H1 (cell line): ENCODE results near the gene DACT3. TPM values are rescaled to one million over a fixed set of nuclear protein-coding genes. Genes with fewer than 3 reads are reported as not detected.

Experiments
- CTCF ChIA-PET: fragments of 300-600 bp; sonication (Branson Sonifier 250); formaldehyde crosslinking; loops from one replicate; lab custom pipeline; 2021; ENCODE audit not compliant: partially characterized antibody; lab: Charles Lee
- POLR2A ChIA-PET: fragments of 300-600 bp; sonication (Branson Sonifier 250); formaldehyde crosslinking; loops from one replicate; lab custom pipeline; 2021; ENCODE audit warnings: inconsistent platforms; ENCODE audit not compliant: partially characterized antibody; lab: Charles Lee
- DNase-seq, 2 experiments: peaks; one replicate each; pipeline versions ENCODE4 v3.0.0 to v3.0.0-alpha.2; 2010 to 2022; ENCODE audit warnings: low spot score in 2 of 2, low read depth in 1 of 2, mixed read lengths in 1 of 2
- FAIRE-seq: peaks from 2 replicates; lab custom pipeline; 2011; peaks lifted over from hg19 to GRCh38; lab: Jason Lieb, UNC
- H2AFZ ChIP-seq: 2 replicates; pipeline ENCODE4 v1.8.1; 2012; ENCODE audit warnings: low read length, inconsistent platforms
- H2AK5ac ChIP-seq: 2 replicates; pipeline ENCODE4 v1.6.1; 2013; ENCODE audit warnings: low read depth, low read length
- H2BK120ac ChIP-seq: replicated peaks from 2 replicates; pipeline ENCODE3; 2013; ENCODE audit warnings: low read depth, low read length, inconsistent platforms
- H2BK12ac ChIP-seq: 2 replicates; pipeline ENCODE4 v1.6.1; 2013; ENCODE audit warnings: low read depth, low read length
- H2BK15ac ChIP-seq: 2 replicates; pipeline ENCODE4 v1.6.1; 2013; ENCODE audit warnings: low read length
- H2BK20ac ChIP-seq: 2 replicates; pipeline ENCODE4 v1.6.1; 2013; ENCODE audit warnings: low read length
- H2BK5ac ChIP-seq: 2 replicates; pipeline ENCODE4 v1.6.1; 2013; ENCODE audit warnings: low read depth, low read length
- H3K14ac ChIP-seq: 2 replicates; pipeline ENCODE4 v1.6.1; 2013; ENCODE audit warnings: inconsistent platforms; ENCODE audit not compliant: insufficient read length
- H3K18ac ChIP-seq: 2 replicates; pipeline ENCODE4 v1.6.1; 2013; ENCODE audit warnings: low read length; ENCODE audit errors: extremely low read depth
- H3K23ac ChIP-seq: 2 replicates; pipeline ENCODE4 v1.6.1; 2013; ENCODE audit warnings: inconsistent platforms; ENCODE audit not compliant: insufficient read length
- H3K23me2 ChIP-seq: 2 replicates; pipeline ENCODE4 v1.6.1; 2013; ENCODE audit warnings: low read depth, low read length
- H3K27ac ChIP-seq: 2 replicates; pipeline ENCODE4 v1.6.1; 2011; ENCODE audit warnings: low read depth, low read length, inconsistent platforms
- H3K27me3 ChIP-seq, 4 experiments: replicated peaks in 1 of 4; 1 replicate in 1 of 4; 2 replicates in 3 of 4; pipeline versions ENCODE4 v1.6.1 to v1.8.1; 2011 to 2013; ENCODE audit warnings: low read length in 3 of 4, mild to moderate bottlenecking in 3 of 4, inconsistent platforms in 2 of 4, mixed read lengths in 2 of 4, moderate library complexity in 1 of 4; ENCODE audit not compliant: control insufficient read depth in 3 of 4, insufficient read depth in 3 of 4; ENCODE audit errors: extremely low read depth in 1 of 4
- H3K36me3 ChIP-seq, 4 experiments: 2 replicates each; pipeline versions ENCODE4 v1.6.1 to v1.8.1; 2011 to 2013; ENCODE audit warnings: mild to moderate bottlenecking in 4 of 4, low read length in 3 of 4, moderate library complexity in 2 of 4, control low read depth in 1 of 4, inconsistent platforms in 1 of 4; ENCODE audit not compliant: insufficient read depth in 4 of 4, control insufficient read depth in 2 of 4
- H3K4ac ChIP-seq: replicated peaks from 2 replicates; pipeline ENCODE3; 2013; ENCODE audit warnings: low read length, low read depth, mixed read lengths, inconsistent platforms; ENCODE audit not compliant: insufficient read length
- H3K4me1 ChIP-seq, 4 experiments: replicated peaks in 1 of 4; 1 replicate in 1 of 4; 2 replicates in 3 of 4; pipeline versions ENCODE4 v1.6.1 to v1.8.1; 2011 to 2013; ENCODE audit warnings: low read length in 3 of 4, inconsistent platforms in 2 of 4, mixed read lengths in 1 of 4; ENCODE audit not compliant: insufficient read depth in 4 of 4, control insufficient read depth in 3 of 4
- H3K4me2 ChIP-seq, 2 experiments: 2 replicates each; pipeline versions ENCODE4 v1.6.1 to v1.8.1; 2011 to 2013; ENCODE audit warnings: low read depth in 2 of 2, low read length in 2 of 2, control low read depth in 1 of 2, inconsistent platforms in 1 of 2, mild to moderate bottlenecking in 1 of 2; ENCODE audit not compliant: insufficient read depth in 1 of 2
- H3K4me3 ChIP-seq, 4 experiments: fragments of 200-600, 300-600 bp in 1 of 4; sonication (generic), shearing (Covaris generic), sonication (Bioruptor Twin) in 1 of 4; 2 replicates each; pipeline versions ENCODE4 v1.5.1 to v1.8.1; 2011 to 2016; ENCODE audit warnings: low read length in 4 of 4, low read depth in 3 of 4, control low read depth in 2 of 4, inconsistent platforms in 2 of 4, mild to moderate bottlenecking in 2 of 4, mixed read lengths in 1 of 4, moderate library complexity in 1 of 4; ENCODE audit not compliant: insufficient read depth in 2 of 4; ENCODE audit errors: extremely low read depth in 1 of 4
- H3K56ac ChIP-seq: replicated peaks from 2 replicates; pipeline ENCODE3; 2013; ENCODE audit warnings: low read depth, mild to moderate bottlenecking, mixed read lengths, low read length, inconsistent platforms; ENCODE audit not compliant: insufficient read length
- H3K79me1 ChIP-seq: 2 replicates; pipeline ENCODE4 v1.6.1; 2013; ENCODE audit warnings: low read depth, low read length, control low read depth
- H3K79me2 ChIP-seq, 2 experiments: 2 replicates each; pipeline versions ENCODE4 v1.6.1 to v1.8.1; 2012 to 2013; ENCODE audit warnings: low read length in 2 of 2, mild to moderate bottlenecking in 2 of 2, inconsistent platforms in 1 of 2; ENCODE audit not compliant: insufficient read depth in 2 of 2, control insufficient read depth in 1 of 2
- H3K9ac ChIP-seq, 4 experiments: replicated peaks in 1 of 4; 1 replicate in 1 of 4; 2 replicates in 3 of 4; pipeline versions ENCODE4 v1.6.1 to v1.8.1; 2011 to 2013; ENCODE audit warnings: low read depth in 3 of 4, low read length in 3 of 4, control low read depth in 2 of 4, mild to moderate bottlenecking in 2 of 4, moderate library complexity in 2 of 4, inconsistent platforms in 1 of 4; ENCODE audit errors: extremely low read depth in 1 of 4
- H3K9me3 ChIP-seq, 2 experiments: 2 replicates each; pipeline versions ENCODE4 v1.6.1 to v1.8.1; 2012 to 2013; ENCODE audit warnings: mild to moderate bottlenecking in 2 of 2, moderate library complexity in 2 of 2, control low read depth in 1 of 2, inconsistent platforms in 1 of 2, low read depth in 1 of 2, low read length in 1 of 2, mixed read lengths in 1 of 2; ENCODE audit not compliant: insufficient read depth in 2 of 2
- H4K20me1 ChIP-seq, 2 experiments: replicated peaks in 1 of 2; 2 replicates each; pipeline versions ENCODE3 to v1.8.1; 2011 to 2013; ENCODE audit warnings: inconsistent platforms in 2 of 2, low read length in 2 of 2, mild to moderate bottlenecking in 1 of 2; ENCODE audit not compliant: insufficient read depth in 2 of 2, control insufficient read depth in 1 of 2
- H4K5ac ChIP-seq: 2 replicates; pipeline ENCODE4 v1.6.1; 2013; ENCODE audit warnings: low read length, low read depth, mixed read lengths, inconsistent platforms; ENCODE audit not compliant: insufficient read length
- H4K8ac ChIP-seq: 2 replicates; pipeline ENCODE4 v1.8.0; 2013; ENCODE audit warnings: mild to moderate bottlenecking, moderate library complexity, low read length, inconsistent platforms; ENCODE audit not compliant: insufficient read depth; ENCODE audit errors: extremely low read depth
- H4K91ac ChIP-seq: replicated peaks from 2 replicates; pipeline ENCODE3; 2013; ENCODE audit warnings: low read length, mixed read lengths, inconsistent platforms; ENCODE audit not compliant: insufficient read length
- CTCF ChIP-seq, 3 experiments: IDR thresholded peaks; 1 replicate in 2 of 3; 2 replicates in 1 of 3; pipeline versions ENCODE4 v1.5.1 to v1.6.1; 2011; ENCODE audit warnings: low read length in 3 of 3, mild to moderate bottlenecking in 3 of 3, inconsistent platforms in 2 of 3, low read depth in 1 of 3, moderate library complexity in 1 of 3; ENCODE audit not compliant: insufficient read depth in 1 of 3; ENCODE audit errors: control extremely low read depth in 1 of 3
- E2F6 ChIP-seq: IDR thresholded peaks from 2 replicates; pipeline ENCODE4 v1.6.1; 2012; ENCODE audit warnings: inconsistent platforms
- RAD21 ChIP-seq, 2 experiments: IDR thresholded peaks in 1 of 2; conservative IDR thresholded peaks in 1 of 2; 2 replicates each; pipeline ENCODE4 v1.6.1; 2011; ENCODE audit warnings: low read depth in 2 of 2, low read length in 2 of 2, improper control_type of control experiment in 1 of 2, inconsistent platforms in 1 of 2, mild to moderate bottlenecking in 1 of 2, moderate library complexity in 1 of 2
- SRF ChIP-seq: IDR thresholded peaks from 2 replicates; pipeline ENCODE4 v1.6.1; 2011; ENCODE audit warnings: mild to moderate bottlenecking, low read depth, low read length, moderate library complexity
- WGBS, 2 experiments: shearing (Covaris generic) in 1 of 2; methylation state at CpG; one replicate each; pipeline versions ENCODE4 v1.1.6 to v1.1.7; 2013 to 2015; ENCODE audit warnings: low lambda C conversion rate in 2 of 2, mixed read lengths in 2 of 2, inconsistent platforms in 1 of 2, low coverage in 1 of 2, missing lambda C conversion rate in 1 of 2; ENCODE audit not compliant: insufficient replicate concordance in 2 of 2, insufficient coverage in 1 of 2, insufficient read length in 1 of 2; ENCODE audit errors: extremely low coverage in 1 of 2, missing lambda C conversion rate in 1 of 2; 5-methylcytosine and 5-hydroxymethylcytosine counted together
- polyA plus RNA-seq, 7 experiments: library from polyadenylated mRNA; depleted of rRNA in 3 of 7; stranded (reverse) in 5 of 7; unstranded in 2 of 7; fragments of >200 nt in 5 of 7; fragments of 200-250 nt in 2 of 7; gene quantifications; 1 replicate in 5 of 7; 2 replicates in 1 of 7; 4 replicates in 1 of 7; pipeline versions ENCODE4 v1.2.1 to v1.2.3, GENCODE V29; 2011 to 2013; ENCODE audit warnings: missing spikeins in 2 of 7, mixed read lengths in 2 of 7
- total RNA-seq: library from RNA; stranded (reverse); fragmentation: NEBNext Ultra II Directional; extraction: Animal tissue kit (Norgen Biotek cat#: 25700); gene quantifications from 2 replicates; pipeline ENCODE4 v1.2.1, GENCODE V29; 2021

The DACT3 gene
- total and polyA plus RNA-seq, 2 of the 8 experiments (the other 6 are each of a cell fraction or from before 2014, with no cell fraction given): 1.8 to 2.0 TPM

GRCh38 chr19:46621191-46622117 lies 39.5 kb downstream of the DACT3 start:
- H3K4me2 ChIP-seq: peak overlapping the region; percentile 6 to 10; a peak in 2 of 4 replicates
- 70% methylated on average over 30 of the region's 32 CpGs; no CpG with 5 or more reads in 1 of the 2 experiments for WGBS, 2 experiments

More at GRCh38 chr19:46621191-46622117, 39.5 kb downstream of the DACT3 start:
- no peak overlapping the region for H4K5ac ChIP-seq
- POLR2A ChIA-PET: interaction anchor here (1.1 to 2.6 kb wide), 4 partner anchors 9 to 21 kb away, joined by 3 to 10 read pairs (median 6); no protein-coding TSS in a partner anchor
- no peak overlapping the region for H3K9ac ChIP-seq
- H3K14ac ChIP-seq: no peak overlapping the region
- H3K9me3 ChIP-seq: no peaks in the 10 kb centered on the region
- H2BK12ac ChIP-seq: 0 out of 2 replicates have a peak overlapping the region, but pooled peaks have one; percentile 42
- H3K79me1 ChIP-seq: no peaks in the 10 kb centered on the region
- no peak for DNase-seq
- no peak overlapping the region for H2BK20ac ChIP-seq
- no peaks in the 10 kb centered on the region for H3K79me2 ChIP-seq
- peak overlapping the region; percentile 73; the same call in 1 of the 2 replicates for H2AFZ ChIP-seq
- H3K23me2 ChIP-seq: no peaks in the 10 kb centered on the region
- no peaks in the 10 kb centered on the region for H3K36me3 ChIP-seq
- peak overlapping the region; percentile 41; the same call in 1 of the 2 replicates for H4K8ac ChIP-seq
- H3K27me3 ChIP-seq: no peaks in the 10 kb centered on the region
- no peak overlapping the region for H2BK120ac ChIP-seq
- no peak overlapping the region for H3K4ac ChIP-seq
- H2AK5ac ChIP-seq: no peak overlapping the region
- CTCF ChIA-PET: interaction anchor here (0.6 to 15.6 kb wide), 18 partner anchors 5 to 625 kb away, joined by 3 to 341 read pairs (median 4); partner anchors contain the start of genes DACT3 and PTGIR
- H3K27ac ChIP-seq: no peak overlapping the region
- no peak overlapping the region for H3K4me3 ChIP-seq
- no peak overlapping the region for H2BK5ac ChIP-seq
- H3K56ac ChIP-seq: no peak overlapping the region
- FAIRE-seq: no peak
- H2BK15ac ChIP-seq: 0 out of 2 replicates have a peak overlapping the region, but pooled peaks have one; percentile 81
- peak overlapping the region; percentile 51; the same call in 1 of the 2 replicates for H3K18ac ChIP-seq
- no peak overlapping the region for H3K23ac ChIP-seq
- H4K91ac ChIP-seq: no peak overlapping the region
- H4K20me1 ChIP-seq: no peaks in the 10 kb centered on the region
- H3K4me1 ChIP-seq: peaks cover 0 to 10% (median 4%) of the 10 kb centered on the region in 4 experiments; a peak in 4 of 7 replicates
- TF ChIP-seq E2F6: no peak
- TF ChIP-seq SRF: no peak
- TF ChIP-seq CTCF (IDR thresholded peaks at IDR 0.05; ENCODE audit: control extremely low read depth in 1 of 3, insufficient read depth in 1 of 3, low read depth in 1 of 3, low read length in 3 of 3): peak; percentile 36 to 69 (median 45)
- peak; percentile 21 to 45; a peak in 3 of 4 replicates for TF ChIP-seq RAD21 (IDR thresholded peaks at IDR 0.05 in 1 of 2, conservative IDR thresholded peaks at IDR 0.05 in 1 of 2; ENCODE audit: low read depth in 2 of 2, low read length in 2 of 2)
- TF ChIP-seq, all 59 proteins: peak for 2
